ENCODE data around the gene UTP25.
"Not testable (repeated sequence)": the region's sequence is repeated elsewhere in the genome, so short reads cannot be mapped to it uniquely, and the experiment has no call there.

The UTP25 gene

DNA sequence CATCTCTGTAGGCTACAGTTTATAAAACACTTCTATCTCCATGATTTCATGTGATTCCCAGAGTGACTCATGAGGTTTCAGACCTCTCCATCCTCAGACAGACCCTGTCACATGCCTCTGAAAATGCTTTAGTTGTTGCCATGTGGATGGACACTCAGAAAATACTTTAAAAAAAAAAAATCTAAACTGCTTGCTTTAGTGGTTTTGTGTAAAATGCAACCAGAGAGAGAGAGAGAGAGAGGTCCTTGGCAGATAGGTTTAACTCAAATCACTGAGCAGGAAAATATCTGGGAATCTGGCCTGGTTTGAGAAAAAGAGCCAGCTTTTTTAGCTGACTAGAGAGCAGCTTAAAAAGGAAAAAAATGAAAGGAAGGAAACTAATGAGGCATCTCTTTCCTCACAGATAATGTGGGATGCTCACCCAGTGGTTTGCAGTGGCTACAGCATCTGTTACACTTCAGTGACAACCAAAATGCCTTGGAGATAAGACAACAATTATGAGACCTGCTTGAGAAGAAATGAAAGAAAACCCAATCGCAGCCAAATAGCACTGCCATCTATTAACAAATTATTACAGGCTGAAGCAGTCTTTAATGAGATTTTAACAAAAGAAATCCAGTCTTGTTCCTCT, 55.7 kb downstream of the UTP25 start:
- TF ChIP-seq, protein P1, sequence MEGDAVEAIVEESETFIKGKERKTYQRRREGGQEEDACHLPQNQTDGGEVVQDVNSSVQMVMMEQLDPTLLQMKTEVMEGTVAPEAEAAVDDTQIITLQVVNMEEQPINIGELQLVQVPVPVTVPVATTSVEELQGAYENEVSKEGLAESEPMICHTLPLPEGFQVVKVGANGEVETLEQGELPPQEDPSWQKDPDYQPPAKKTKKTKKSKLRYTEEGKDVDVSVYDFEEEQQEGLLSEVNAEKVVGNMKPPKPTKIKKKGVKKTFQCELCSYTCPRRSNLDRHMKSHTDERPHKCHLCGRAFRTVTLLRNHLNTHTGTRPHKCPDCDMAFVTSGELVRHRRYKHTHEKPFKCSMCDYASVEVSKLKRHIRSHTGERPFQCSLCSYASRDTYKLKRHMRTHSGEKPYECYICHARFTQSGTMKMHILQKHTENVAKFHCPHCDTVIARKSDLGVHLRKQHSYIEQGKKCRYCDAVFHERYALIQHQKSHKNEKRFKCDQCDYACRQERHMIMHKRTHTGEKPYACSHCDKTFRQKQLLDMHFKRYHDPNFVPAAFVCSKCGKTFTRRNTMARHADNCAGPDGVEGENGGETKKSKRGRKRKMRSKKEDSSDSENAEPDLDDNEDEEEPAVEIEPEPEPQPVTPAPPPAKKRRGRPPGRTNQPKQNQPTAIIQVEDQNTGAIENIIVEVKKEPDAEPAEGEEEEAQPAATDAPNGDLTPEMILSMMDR (IDR thresholded peaks at IDR 0.05; ENCODE audit: insufficient read depth, low read depth, low read length, missing control alignments): no peak
- H3K4me3 ChIP-seq (ENCODE audit: low read depth, low read length): no peak overlapping the region
- no peak for DNase-seq (ENCODE audit: low read depth)

DNA sequence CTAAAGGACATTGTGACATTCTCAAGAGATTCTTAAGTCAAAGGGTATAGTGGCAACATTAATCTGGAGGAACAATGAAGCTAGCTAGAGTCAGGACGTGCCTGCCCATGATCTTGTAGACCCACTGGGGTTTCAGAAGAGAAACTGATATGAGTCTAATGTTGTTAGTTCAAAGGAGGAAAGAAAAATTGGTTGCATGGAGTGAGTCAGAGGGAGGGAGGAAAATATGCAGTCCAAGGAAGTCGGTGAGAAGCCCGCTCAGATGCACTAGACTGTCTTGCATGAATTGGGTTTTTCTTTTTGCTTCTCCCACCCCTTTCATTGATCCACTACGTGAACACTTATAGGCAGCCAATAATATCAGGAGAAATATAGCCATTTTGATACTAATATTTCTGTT, 56.5 kb downstream of the UTP25 start:
- no peak for DNase-seq (ENCODE audit: low read depth)
- no peak overlapping the region for H3K4me3 ChIP-seq (ENCODE audit: low read depth, low read length)
- TF ChIP-seq, protein P1 (IDR thresholded peaks at IDR 0.05; ENCODE audit: insufficient read depth, low read depth, low read length, missing control alignments): no peak

DNA sequence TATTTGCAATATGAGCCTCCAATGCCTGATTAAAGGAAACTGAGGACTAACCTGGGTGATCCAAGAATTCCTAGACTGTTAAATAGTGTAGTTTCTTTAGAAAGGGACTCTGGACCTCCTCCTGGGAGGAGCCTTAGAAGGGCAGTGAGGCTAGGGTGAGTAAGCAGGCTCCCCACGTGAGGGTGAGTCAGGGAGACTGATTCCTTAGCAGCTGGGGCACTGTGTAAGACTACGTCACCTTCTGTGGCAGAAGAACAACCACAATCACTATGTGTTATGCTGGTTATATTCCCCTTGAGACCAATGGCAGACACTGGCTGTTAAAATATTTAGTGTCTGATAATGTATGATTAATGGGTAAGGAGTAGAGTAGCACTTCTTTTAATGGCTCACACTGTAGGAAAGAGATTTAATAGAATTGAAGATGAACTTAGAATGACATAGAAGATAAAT, 56.9 kb downstream of the UTP25 start:
- TF ChIP-seq, protein P1 (IDR thresholded peaks at IDR 0.05; ENCODE audit: insufficient read depth, low read depth, low read length, missing control alignments): no peak
- DNase-seq (ENCODE audit: low read depth): peak; percentile 24
- no peak overlapping the region for H3K4me3 ChIP-seq (ENCODE audit: low read depth, low read length)

DNA sequence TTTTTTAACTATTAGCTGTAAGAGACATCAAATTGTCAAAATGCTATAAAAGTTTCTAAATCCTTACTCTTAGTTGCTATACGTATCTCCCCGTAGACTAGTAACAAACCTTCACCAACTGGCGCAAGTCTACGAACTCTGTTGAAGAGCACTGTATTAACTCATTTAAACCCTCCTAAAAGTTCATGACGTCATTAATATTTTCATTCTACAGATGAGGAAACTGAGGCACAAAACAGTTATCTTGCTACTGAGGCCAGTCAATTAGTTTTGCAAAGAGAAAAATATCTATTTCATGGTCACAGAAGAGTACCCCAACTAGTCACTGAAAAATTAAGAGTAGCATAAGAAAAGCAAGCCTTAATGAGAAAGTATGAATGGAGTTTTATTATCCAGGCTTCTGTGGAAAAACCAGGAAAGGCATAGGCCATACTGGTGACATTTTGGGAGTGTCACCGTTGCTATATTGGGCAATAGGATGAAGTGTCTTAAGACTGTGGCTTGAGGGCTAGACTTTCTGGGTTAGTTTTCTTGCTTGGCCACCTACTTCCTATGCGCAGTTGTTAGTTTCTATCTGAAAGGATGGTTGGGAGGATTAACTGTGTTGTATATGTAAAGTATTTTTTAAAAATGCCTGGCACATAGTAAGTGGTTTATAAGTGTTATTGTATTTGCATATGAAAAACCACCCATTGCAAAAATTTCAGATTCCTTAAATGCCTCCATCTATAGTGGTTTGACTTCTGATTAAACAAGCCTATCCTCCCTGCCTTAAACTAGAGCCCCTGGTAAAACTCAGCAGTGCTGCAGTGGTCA, 57.8 kb downstream of the UTP25 start:
- no peak for DNase-seq (ENCODE audit: low read depth)
- no peak overlapping the region for H3K4me3 ChIP-seq (ENCODE audit: low read depth, low read length)
- TF ChIP-seq, protein P1 (IDR thresholded peaks at IDR 0.05; ENCODE audit: insufficient read depth, low read depth, low read length, missing control alignments): no peak

DNA sequence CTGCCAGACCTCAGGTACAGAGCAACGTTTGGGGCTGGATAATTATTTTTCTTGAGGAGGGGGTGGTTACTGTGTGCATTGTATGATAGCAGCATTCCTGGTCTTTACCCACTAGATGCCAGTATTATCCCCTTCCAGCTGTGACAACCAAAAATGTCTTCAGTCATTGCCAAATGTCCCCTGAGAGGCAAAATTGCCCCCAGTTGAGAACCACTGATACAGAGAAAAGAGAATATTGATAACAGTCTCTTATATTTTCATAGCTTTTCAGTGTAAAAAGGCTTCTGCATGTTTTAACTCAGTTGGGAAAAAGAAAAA, 58.4 kb downstream of the UTP25 start:
- DNase-seq (ENCODE audit: low read depth): no peak
- no peak overlapping the region for H3K4me3 ChIP-seq (ENCODE audit: low read depth, low read length)
- TF ChIP-seq, protein P1 (IDR thresholded peaks at IDR 0.05; ENCODE audit: insufficient read depth, low read depth, low read length, missing control alignments): no peak

DNA sequence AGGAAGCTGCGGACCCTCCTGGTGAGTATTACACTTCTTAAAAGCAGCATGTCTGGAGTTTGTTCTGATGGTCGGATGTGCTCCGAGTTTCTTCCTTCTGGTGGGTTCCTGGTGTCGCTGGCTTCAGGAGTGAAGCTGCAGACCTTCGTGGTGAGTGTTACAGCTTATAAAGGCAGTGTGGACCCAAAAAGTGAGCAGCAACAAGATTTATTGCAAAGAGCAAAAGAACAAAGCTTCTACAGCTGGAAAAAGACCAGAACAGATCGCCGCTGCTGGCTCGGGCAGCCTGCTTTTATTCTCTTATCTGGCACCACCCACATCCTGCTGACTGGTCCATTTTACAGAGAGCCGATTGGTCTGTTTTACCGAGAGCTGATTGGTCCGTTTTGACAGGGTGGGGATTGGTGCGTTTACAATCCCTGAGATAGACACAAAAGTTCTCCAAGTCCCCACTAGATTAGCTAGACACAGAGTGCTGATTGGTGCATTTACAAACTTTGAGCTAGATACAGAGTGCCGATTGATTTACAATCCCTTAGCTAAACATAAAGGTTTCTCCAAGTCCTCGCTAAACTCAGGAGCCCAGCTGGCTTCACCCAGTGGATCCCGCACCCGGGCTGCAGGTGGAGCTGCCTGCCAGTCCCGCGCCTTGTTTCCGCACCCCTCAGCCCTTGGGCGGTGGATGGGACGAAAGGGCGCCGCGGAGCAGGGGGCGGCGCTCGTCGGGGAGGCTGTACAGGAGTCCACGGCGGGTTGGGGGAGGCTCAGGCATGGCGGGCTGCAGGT, 60.7 kb downstream of the UTP25 start:
- not testable (repeated sequence) for H3K4me3 ChIP-seq (ENCODE audit: low read depth, low read length); DNase-seq (ENCODE audit: low read depth)

DNA sequence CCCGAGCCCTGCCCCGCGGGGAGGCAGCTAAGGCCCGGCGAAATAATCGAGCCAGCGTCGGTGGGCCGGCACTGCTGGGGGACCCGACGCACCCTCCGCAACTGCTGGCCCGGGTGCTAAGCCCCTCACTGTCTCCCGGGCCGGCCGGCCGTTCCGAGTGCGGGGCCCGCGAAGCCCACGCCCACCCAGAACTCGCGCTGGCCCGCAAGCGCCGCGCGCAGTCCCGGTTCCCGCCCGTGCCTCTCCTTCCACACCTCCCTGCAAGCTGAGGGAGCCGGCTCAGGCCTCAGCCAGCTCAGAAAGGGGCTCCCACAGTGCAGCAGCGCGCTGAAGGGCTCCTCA, 61.3 kb downstream of the UTP25 start:
- H3K4me3 ChIP-seq (ENCODE audit: low read depth, low read length): no peak overlapping the region
- TF ChIP-seq, protein P1 (IDR thresholded peaks at IDR 0.05; ENCODE audit: insufficient read depth, low read depth, low read length, missing control alignments): no peak
- DNase-seq (ENCODE audit: low read depth): no peak

Data from GM12865 (cell line).